Bone marrow (tissue), 2 donors: Measurements from ENCODE around the gene ANKRD55.
A peak's percentile ranks its signal among the peaks of the same experiment; 100 is the strongest.
"Not testable (repeated sequence)": the region's sequence is repeated elsewhere in the genome, so short reads cannot be mapped to it uniquely, and the experiment has no call there.

Experiments used
- DNase-seq, 2 donors: peaks; one replicate each; lab custom pipeline; 2025; lab: John Stamatoyannopoulos, UW

The ANKRD55 gene

GRCh38 chr5:56144211-56144610 is 88.9 kb downstream of the ANKRD55 start:
- no peak for DNase-seq

- DNase-seq: no peak
Observed at GRCh38 chr5:56143373-56143714, 89.8 kb downstream of the ANKRD55 start.

GRCh38 chr5:56142614-56143372 is 90.3 kb downstream of the ANKRD55 start:
- DNase-seq: no peak

GRCh38 chr5:56142233-56142613 is 90.9 kb downstream of the ANKRD55 start:
- DNase-seq: no peak

GRCh38 chr5:56140073-56140472 is 93.1 kb downstream of the ANKRD55 start:
- no peak for DNase-seq

- no peak for DNase-seq
Observed at GRCh38 chr5:56130664-56131063, 102.5 kb downstream of the ANKRD55 start.

- no peak for DNase-seq
Observed at GRCh38 chr5:56129288-56129687, 103.8 kb downstream of the ANKRD55 start.

GRCh38 chr5:56128113-56128512 is 105.0 kb downstream of the ANKRD55 start:
- peak in 1 of 2 donors; percentile 66 for DNase-seq

GRCh38 chr5:56126487-56127179 is 106.5 kb downstream of the ANKRD55 start:
- no peak for DNase-seq

GRCh38 chr5:56123531-56124243 is 109.4 kb downstream of the ANKRD55 start:
- DNase-seq: no peak

- DNase-seq: not testable (repeated sequence)
Observed at GRCh38 chr5:56122360-56122985, 110.7 kb downstream of the ANKRD55 start.

GRCh38 chr5:56119050-56119449 is 114.1 kb downstream of the ANKRD55 start:
- DNase-seq: no peak

- DNase-seq: peak in 1 of 2 donors; percentile 71
Observed at GRCh38 chr5:56116599-56117141, 116.5 kb downstream of the ANKRD55 start.

GRCh38 chr5:56115589-56115988 is 117.5 kb downstream of the ANKRD55 start:
- DNase-seq: no peak

GRCh38 chr5:56112526-56113121 is 120.5 kb downstream of the ANKRD55 start:
- DNase-seq: no peak

GRCh38 chr5:56111404-56111781 is 121.7 kb downstream of the ANKRD55 start:
- DNase-seq: no peak

- DNase-seq: no peak
Observed at GRCh38 chr5:56110646-56111403, 122.3 kb downstream of the ANKRD55 start.

- no peak for DNase-seq
Observed at GRCh38 chr5:56108246-56108645, 124.9 kb downstream of the ANKRD55 start.

GRCh38 chr5:56106837-56107236 is 126.3 kb downstream of the ANKRD55 start:
- no peak for DNase-seq

GRCh38 chr5:56105511-56106291 is 127.4 kb downstream of the ANKRD55 start:
- DNase-seq: peak in 1 of 2 donors; percentile 29
